ENCODE results near the gene ADGRL3. TPM values are rescaled to one million over a fixed set of nuclear protein-coding genes. Genes with fewer than 3 reads are reported as not detected.

ADGRL3 gene
- total and polyA plus RNA-seq, 4 donors, result 0.39 to 59.9 (median 2.9) TPM

- TF ChIP-seq CTCF (IDR thresholded peaks at IDR 0.05; ENCODE audit: control extremely low read depth, extremely low read depth), result no peak
- DNase-seq (no peak), ATAC-seq (ENCODE audit: insufficient read depth, low FRiP score) (no peak)
- Histone ChIP-seq H3K27me3 (ENCODE audit: control insufficient read depth in 3 of 3, insufficient read depth in 3 of 3, low read length in 2 of 3) (no peaks in the 10 kb centered on the region), H3K36me3 (ENCODE audit: control insufficient read depth in 4 of 4, insufficient read depth in 4 of 4, low read length in 4 of 4) (no peaks in the 10 kb centered on the region), H3K9ac (ENCODE audit: insufficient read depth in 1 of 2, low read length in 2 of 2) (no peak overlapping the region), H3K4me1 (ENCODE audit: control insufficient read depth in 5 of 5, insufficient read depth in 5 of 5, low read length in 5 of 5) (peaks cover 0 to 10% (median 0%) of the 10 kb centered on the region in 5 donors), H3K27ac (ENCODE audit: low read depth in 1 of 2, low read length in 1 of 2) (no peak overlapping the region), H3K4me3 (no peak overlapping the region), H3K9me3 (ENCODE audit: control insufficient read depth in 4 of 4, insufficient read depth in 3 of 4, low read length in 3 of 4) (no peaks in the 10 kb centered on the region)
- 75 to 77% methylated on average over 4 of the region's 4 CpGs for WGBS, 2 donors
Observed at GRCh38 chr4:61922766-61923165, 722.6 kb downstream of the ADGRL3 start.

- Histone ChIP-seq H3K27ac (ENCODE audit: low read depth in 1 of 2, low read length in 1 of 2) (no peak overlapping the region), H3K4me1 (ENCODE audit: control insufficient read depth in 5 of 5, insufficient read depth in 5 of 5, low read length in 5 of 5) (peaks cover 0 to 10% (median 0%) of the 10 kb centered on the region in 5 donors), H3K9ac (ENCODE audit: insufficient read depth in 1 of 2, low read length in 2 of 2) (no peak overlapping the region), H3K9me3 (ENCODE audit: control insufficient read depth in 4 of 4, insufficient read depth in 3 of 4, low read length in 3 of 4) (no peaks in the 10 kb centered on the region), H3K4me3 (no peak overlapping the region), H3K27me3 (ENCODE audit: control insufficient read depth in 3 of 3, insufficient read depth in 3 of 3, low read length in 2 of 3) (no peaks in the 10 kb centered on the region), H3K36me3 (ENCODE audit: control insufficient read depth in 4 of 4, insufficient read depth in 4 of 4, low read length in 4 of 4) (no peaks in the 10 kb centered on the region)
- ATAC-seq (ENCODE audit: insufficient read depth, low FRiP score), result no peak
- 51 to 77% methylated on average over 3 of the region's 3 CpGs for WGBS, 2 donors
- no peak for TF ChIP-seq CTCF (IDR thresholded peaks at IDR 0.05; ENCODE audit: control extremely low read depth, extremely low read depth)
- DNase-seq, result no peak
Observed at GRCh38 chr4:61923179-61923578, 723.1 kb downstream of the ADGRL3 start.

- no peak for ATAC-seq (ENCODE audit: insufficient read depth, low FRiP score)
Observed at GRCh38 chr4:61924131-61924530, 724.0 kb downstream of the ADGRL3 start.

More at GRCh38 chr4:61924131-61924530, 724.0 kb downstream of the ADGRL3 start:
- H3K36me3 ChIP-seq (ENCODE audit: control insufficient read depth in 4 of 4, insufficient read depth in 4 of 4, low read length in 4 of 4), result no peaks in the 10 kb centered on the region
- no peaks in the 10 kb centered on the region for H3K27me3 ChIP-seq (ENCODE audit: control insufficient read depth in 3 of 3, insufficient read depth in 3 of 3, low read length in 2 of 3)
- no peak overlapping the region for H3K27ac ChIP-seq (ENCODE audit: low read depth in 1 of 2, low read length in 1 of 2)
- no peak for DNase-seq
- H3K9ac ChIP-seq (ENCODE audit: insufficient read depth in 1 of 2, low read length in 2 of 2), result no peak overlapping the region
- WGBS, 2 donors, result 74 to 83% methylated on average over 1 of the region's 1 CpG
- no peak overlapping the region for H3K4me3 ChIP-seq
- H3K9me3 ChIP-seq (ENCODE audit: control insufficient read depth in 4 of 4, insufficient read depth in 3 of 4, low read length in 3 of 4), result no peaks in the 10 kb centered on the region
- H3K4me1 ChIP-seq (ENCODE audit: control insufficient read depth in 5 of 5, insufficient read depth in 5 of 5, low read length in 5 of 5), result peaks cover 0 to 10% (median 0%) of the 10 kb centered on the region in 5 donors
- no peak for TF ChIP-seq CTCF (IDR thresholded peaks at IDR 0.05; ENCODE audit: control extremely low read depth, extremely low read depth)
